NCI-H146 treated with DMSO at 0.1 percent for 48 hours (cell line): ENCODE measurements around the gene NECTIN2.
"Not testable (repeated sequence)": the region's sequence is repeated elsewhere in the genome, so short reads cannot be mapped to it uniquely, and the experiment has no call there.

Experiments
- DNase-seq: peaks from one replicate; lab custom pipeline; 2025; ENCODE audit not compliant: unreplicated experiment; lab: John Stamatoyannopoulos, UW

NECTIN2 gene

DNA sequence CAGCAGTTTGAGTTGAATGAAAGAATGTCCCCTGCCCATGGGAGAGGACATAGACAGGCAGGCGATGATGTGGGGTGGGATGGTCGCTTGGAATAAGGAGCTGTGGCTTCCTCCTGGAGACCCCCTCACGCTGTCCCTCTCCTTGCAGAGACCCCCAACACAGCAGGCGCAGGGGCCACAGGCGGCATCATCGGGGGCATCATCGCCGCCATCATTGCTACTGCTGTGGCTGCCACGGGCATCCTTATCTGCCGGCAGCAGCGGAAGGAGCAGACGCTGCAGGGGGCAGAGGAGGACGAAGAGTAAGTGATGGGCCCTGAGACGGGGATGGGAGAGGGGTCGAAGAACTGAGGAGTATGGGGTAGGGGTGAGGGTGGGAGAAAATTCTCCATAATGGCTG, 36.0 kb downstream of the NECTIN2 start:
- no peak for DNase-seq

- not testable (repeated sequence) for DNase-seq
Measured at GRCh38 chr19:44882619-44883397, 36.7 kb downstream of the NECTIN2 start.

DNA sequence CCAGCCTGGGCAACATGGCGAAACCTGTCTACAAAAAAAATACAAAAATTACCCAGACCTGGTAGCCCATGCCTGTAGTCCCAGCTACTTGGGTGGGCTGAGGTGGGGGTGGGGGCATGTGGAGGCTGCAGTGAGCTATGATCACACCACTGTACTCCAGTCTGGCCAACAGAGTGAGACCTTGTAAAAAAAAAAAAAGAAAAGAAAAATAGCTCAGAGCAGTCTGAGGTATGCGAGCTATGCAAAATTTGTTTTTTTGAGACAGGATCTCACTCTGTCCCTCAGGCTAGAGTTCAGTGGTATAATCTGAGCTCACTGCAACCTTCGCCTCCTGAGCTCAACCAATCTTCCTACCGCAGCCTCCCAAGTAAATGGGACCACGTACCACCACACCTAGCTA, 37.8 kb downstream of the NECTIN2 start:
- DNase-seq: no peak

GRCh38 chr19:44884566-44884965, 38.5 kb downstream of the NECTIN2 start:
- DNase-seq: no peak

DNA sequence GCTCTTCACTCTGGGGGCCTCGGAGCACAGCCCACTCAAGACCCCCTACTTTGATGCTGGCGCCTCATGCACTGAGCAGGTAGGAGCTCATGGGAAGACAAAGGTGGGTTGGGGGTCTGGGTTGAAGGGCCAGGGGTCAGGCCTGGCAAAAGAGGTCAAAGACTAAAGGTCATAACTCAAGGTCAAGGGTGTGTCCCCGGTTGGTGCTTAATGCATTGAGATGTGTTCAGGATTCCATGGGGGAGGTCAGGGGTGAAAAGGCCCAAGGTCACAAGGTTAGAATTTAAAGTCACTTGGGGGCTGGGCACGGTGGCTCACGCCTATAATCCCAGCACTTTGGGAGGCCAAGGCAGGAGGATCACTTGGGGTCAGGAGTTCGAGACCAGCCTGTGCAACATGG, 40.0 kb downstream of the NECTIN2 start:
- no peak for DNase-seq

DNA sequence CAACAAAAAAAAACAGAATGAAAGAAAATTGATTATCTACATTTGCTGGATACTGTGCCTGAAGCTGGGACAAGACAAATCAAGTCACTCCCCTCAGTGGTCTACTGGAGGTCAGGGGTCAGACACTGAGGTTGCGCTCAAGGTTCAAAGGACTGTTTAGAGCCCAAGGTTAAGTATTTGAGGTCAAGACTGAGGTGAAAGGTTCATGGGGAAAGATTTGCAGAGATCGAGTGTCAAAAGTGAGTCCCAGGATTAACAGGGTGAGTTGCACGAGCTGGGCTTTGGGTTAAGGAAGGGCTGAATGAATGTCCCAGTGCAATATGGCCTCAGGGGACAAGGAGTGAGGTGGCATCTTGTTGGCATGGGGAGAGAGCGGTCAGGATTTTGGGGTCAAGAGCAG, 41.6 kb downstream of the NECTIN2 start:
- DNase-seq: no peak

GRCh38 chr19:44888335-44888734, 42.2 kb downstream of the NECTIN2 start:
- not testable (repeated sequence) for DNase-seq

DNA sequence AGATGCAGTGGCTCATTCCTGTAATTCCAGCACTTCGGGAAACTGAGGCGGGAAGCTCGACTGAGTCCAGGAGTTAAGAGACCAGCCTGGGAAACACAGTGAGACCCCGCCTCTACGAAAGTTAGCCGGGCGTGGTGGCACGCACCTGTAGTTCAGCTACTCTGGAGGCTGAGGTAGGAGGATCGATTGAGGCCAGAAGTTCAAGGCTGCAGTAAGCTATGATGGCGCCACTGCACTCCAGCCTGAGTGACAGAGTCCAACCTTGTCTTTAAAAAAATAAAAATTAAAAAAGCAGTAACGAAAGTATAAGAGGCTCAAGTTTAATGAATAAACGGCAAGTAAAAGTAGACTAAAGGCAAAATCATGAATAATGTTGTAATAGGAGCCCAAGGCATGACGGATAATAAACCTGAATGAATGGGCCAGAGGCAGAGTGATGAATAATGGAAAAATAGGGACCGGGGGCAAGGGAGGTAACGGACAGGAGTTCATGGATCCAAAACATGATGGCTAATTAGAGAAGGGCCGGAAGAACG, 43.8 kb downstream of the NECTIN2 start:
- DNase-seq: no peak

DNA sequence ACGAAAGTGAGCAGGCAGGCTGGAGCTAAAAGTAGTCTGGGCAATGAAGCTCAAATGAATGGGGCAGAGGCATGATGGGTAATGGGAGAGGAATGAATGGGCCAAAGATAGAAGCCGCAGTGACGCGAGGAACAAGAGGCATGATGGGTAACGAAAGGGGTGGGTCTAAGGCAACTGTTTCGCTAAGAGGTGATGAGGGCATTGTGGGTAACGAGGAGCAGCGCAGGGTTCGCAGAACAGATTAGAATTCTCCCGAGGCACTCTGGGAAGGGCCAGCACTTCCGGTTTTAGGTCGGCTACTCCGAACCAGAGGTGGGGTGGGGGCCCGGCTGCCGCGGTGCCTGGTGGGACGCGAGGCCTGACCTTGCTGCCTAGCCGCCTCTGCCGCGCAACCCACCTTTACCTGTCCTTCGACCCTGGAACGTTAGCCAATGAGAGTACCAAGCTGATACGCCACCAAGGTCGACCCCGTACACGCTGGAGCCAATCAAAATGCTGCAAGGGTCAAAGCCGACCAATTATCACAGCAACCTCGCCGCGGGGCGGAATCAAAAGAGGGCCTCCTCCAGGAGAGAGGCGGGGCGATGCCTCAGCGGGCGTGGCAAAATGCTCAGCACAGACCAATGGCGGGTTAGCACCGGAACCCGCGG, 44.4 kb downstream of the NECTIN2 start:
- DNase-seq: peak; percentile 100

DNA sequence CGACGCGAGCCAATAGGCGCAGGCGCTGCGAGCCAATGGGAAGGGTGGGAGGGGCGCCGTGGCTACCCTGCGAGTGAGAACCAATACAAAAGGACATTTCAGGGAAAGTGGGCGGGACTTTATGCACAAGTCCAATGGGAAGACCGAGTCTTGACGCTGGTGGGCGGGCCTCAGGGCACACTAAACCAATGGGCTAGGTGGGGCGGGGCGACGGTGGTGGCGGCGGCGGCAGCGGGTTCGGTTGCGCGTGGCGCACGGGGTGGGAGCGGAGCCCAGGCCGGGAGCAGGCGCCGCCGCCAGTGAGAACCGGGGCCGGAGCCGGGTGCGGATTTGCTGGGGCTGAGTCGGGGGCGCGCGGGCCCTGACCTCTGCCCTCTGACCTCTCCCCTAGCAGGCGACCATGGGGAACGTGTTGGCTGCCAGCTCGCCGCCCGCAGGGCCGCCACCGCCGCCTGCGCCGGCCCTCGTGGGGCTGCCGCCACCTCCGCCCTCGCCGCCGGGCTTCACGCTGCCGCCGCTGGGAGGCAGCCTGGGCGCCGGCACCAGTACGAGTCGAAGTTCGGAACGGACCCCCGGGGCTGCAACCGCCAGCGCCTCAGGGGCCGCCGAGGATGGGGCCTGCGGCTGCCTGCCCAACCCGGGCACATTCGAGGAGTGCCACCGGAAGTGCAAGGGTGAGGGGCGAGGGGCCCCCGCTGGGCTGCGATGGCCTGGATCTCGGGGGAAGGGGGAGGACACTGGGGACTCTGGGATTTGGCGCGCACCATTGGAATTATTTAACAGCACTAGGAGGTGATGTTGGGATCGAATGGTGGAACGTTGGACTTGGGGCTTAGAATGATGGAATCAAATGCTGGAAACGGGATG, 45.2 kb downstream of the NECTIN2 start, which contains the start of gene TOMM40:
Gene TOMM40, plus strand, starts transcription at position 239 of the 867 bp plus-strand sequence. Its CDS starts 162 bp downstream, at position 401.
- peak; percentile 100 for DNase-seq

DNA sequence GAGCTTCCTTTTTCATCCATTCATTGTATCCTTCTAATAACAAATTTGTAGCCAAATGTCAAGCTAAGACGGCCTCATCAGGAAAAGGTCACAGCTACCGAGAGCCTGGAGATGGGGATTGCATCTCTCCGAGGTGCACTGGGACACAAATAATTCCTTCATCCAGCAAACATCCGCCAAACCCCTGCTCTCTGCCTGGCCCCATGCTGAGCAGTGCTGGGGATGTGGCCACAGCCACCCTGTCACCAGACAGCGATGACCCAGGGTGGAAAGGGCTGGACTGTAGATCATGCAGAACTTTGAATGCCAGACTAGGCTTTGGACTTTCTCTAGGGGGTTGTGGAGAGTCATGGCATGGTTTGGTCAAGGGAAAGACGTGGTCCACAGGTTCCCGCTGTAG, 46.8 kb downstream of the NECTIN2 start:
- no peak for DNase-seq

DNA sequence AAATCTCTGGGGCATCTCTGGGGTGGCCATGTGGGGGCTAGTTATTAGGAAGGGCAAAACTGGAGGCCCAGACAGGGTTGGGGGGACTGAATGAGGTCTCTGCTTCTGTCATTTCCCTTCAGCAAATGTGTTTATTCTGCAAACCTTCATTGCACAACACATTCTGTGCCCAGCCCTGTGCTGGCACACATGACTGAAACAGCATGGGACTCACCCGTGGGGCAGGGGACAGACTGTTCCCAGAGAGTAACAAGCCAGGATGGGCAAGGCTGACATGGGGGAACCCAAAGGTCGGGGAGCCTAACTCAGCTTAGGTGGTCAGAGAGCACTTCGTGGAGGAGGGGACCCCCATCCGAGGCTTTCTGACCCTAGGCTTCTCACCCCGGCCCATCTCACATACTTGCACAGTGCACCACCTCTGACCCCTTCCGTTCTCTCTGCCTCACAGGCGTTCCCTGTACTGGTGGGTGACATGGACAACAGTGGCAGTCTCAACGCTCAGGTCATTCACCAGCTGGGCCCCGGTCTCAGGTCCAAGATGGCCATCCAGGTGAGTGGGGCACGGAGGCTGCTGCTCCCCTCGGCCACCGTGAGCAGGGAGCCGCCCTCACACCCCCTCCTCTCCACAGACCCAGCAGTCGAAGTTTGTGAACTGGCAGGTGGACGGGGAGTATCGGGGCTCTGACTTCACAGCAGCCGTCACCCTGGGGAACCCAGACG, 47.4 kb downstream of the NECTIN2 start:
- no peak for DNase-seq

GRCh38 chr19:44894052-44894400, 47.9 kb downstream of the NECTIN2 start:
- no peak for DNase-seq

GRCh38 chr19:44894946-44895345, 48.8 kb downstream of the NECTIN2 start:
- no peak for DNase-seq

DNA sequence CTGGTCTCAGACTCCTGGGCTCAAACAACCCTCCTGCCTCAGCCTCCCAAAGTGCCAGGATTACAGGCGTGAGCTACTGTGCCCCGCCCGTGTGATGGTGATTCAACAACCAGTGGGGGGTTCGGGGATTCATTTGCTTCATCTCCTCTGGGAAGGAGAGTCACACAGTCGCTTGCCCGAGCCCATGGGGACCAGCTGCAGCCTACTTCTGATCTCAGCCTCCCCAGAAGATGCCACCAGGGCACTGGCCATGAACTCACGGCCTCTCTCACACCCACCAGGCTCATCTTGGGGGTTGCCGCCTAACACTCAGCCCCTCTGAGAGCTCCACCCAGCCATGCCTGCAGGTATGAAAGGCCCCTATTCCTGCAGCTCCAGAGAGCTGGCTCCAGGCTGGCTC, 51.7 kb downstream of the NECTIN2 start:
- no peak for DNase-seq

GRCh38 chr19:44900328-44901244, 54.5 kb downstream of the NECTIN2 start:
- DNase-seq: no peak

- no peak for DNase-seq
Measured at GRCh38 chr19:44903216-44903601, 57.1 kb downstream of the NECTIN2 start.

DNA sequence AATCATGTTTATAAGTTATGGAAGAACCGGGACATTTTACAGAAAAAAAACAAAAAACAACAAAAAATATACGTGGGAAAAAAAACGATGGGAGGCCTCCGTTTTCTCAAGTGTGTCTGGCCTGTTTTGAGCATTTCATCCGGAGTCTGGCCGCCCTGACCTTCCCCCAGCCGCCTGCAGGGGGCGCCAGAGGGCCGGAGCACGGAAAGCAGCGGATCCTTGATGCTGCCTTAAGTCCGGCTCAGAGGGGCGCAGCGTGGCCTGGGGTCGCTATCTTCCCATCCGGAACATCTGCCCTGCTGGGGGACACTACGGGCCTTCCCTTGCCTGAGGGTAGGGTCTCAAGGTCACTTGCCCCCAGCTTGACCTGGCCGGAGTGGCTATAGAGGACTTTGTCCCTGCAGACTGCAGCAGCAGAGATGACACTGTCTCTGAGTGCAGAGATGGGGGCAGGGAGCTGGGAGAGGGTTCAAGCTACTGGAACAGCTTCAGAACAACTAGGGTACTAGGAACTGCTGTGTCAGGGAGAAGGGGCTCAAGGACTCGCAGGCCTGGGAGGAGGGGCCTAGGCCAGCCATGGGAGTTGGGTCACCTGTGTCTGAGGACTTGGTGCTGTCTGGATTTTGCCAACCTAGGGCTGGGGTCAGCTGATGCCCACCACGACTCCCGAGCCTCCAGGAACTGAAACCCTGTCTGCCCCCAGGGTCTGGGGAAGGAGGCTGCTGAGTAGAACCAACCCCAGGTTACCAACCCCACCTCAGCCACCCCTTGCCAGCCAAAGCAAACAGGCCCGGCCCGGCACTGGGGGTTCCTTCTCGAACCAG, 57.7 kb downstream of the NECTIN2 start:
- peak; percentile 29 for DNase-seq
